GM08714 (cell line): ENCODE measurements around the gene OR2T4.

Experiments used
- H3K4me3 ChIP-seq: fragments of 200-500 bp; sonication (Bioruptor generic); 2 replicates; pipeline ENCODE4 v1.5.1; 2014; ENCODE audit warnings: mild to moderate bottlenecking, low read length, inconsistent platforms
- ZNF274 ChIP-seq: IDR thresholded peaks from 2 replicates; pipeline ENCODE4 v1.6.1; 2012; ENCODE audit warnings: mild to moderate bottlenecking, low read depth, low read length

OR2T4 gene, protein sequence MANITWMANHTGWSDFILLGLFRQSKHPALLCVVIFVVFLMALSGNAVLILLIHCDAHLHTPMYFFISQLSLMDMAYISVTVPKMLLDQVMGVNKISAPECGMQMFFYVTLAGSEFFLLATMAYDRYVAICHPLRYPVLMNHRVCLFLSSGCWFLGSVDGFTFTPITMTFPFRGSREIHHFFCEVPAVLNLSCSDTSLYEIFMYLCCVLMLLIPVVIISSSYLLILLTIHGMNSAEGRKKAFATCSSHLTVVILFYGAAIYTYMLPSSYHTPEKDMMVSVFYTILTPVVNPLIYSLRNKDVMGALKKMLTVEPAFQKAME

DNA sequence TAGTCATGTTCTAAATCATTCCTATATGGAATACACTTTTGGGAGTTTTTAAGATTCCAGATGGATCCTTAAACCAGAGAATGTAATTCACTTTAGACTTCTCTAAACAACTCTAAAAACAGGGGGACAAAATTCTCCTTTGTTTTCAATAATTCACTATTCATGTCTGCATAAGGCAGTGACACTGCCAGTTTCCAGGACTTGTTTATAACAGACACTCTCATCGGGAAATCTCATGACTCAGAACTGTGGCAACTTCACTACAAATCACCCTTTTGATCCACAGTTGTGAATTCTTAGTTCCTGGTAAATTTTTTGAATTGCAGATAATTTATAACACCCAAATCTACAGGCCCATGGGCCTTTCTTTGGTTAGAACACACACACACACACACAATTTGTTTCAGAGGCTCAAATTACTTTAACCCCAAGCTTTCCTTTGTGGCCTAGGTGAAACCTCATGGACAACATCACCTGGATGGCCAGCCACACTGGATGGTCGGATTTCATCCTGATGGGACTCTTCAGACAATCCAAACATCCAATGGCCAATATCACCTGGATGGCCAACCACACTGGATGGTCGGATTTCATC is at the start of gene OR2T4:
Gene OR2T4, plus strand, starts transcription at position 545 of the 595 bp plus-strand sequence. Its CDS starts 0 bp downstream, at position 545.
- H3K4me3 ChIP-seq, result no peak within 1 kb of the TSS
- TF ChIP-seq ZNF274, result no peak

DNA sequence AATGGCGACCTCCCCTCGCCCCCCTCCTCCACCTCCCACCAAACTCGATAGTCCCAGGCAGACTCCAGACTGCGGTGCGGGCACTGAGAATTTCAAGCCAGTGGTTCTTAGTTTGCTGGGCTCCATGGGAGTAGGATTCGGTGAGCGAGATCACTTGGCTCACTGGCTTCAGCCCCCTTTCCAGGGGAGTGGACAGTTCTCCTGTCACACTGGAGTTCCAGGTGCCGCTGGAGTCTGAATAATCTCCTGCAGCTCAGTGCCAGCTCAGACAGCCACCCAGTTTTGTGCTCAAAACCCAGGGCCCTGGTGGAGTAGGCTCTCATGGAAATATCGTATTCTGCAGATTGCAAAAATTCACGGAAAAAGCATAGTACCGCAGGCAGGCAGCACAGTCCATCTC is 44.7 kb upstream of the OR2T4 start:
- no peak for TF ChIP-seq ZNF274
- no peak overlapping the region for H3K4me3 ChIP-seq

DNA sequence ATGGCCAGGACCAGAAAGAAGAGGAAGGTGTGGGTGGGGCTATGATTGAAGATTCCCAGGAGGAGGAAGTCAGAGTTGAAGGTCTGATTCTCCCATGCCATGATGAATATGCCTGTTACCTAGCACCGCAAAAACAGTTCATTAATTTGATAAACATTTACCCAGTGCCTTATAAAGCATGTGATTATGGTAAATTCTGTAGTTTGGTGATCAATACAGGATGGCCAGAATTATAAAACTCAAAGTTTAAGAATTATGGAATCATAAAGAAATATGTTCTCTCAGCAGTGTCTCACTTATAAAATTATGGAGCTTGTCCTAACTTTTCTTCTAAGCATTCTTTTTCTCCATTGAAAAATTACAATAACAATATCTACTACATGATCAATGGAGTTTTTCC is 37.0 kb upstream of the OR2T4 start, which contains the start of gene OR2M7:
Gene OR2M7, minus strand, starts transcription at position 101 of the 400 bp plus-strand sequence. Its CDS starts 0 bp downstream, at position 101.
- TF ChIP-seq ZNF274, result no peak
- H3K4me3 ChIP-seq, result no peak within 1 kb of the TSS

DNA sequence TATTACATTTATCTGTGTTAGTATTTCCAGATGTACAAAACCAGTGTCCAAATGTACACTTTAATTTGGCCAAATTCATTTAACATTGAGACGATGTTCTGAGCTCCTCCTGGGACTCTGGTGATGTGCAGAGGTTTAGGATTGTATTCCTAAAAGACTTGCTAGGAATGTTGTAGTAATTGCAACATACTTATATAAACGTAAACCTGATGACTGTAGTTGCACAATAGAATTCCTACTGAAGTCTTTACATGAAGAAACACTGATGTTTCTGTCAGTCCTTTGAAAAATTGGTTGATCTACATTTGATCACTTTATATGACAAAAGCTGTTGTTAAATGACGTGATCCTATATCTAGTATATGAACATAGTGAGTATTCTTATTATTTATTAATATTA is 18.0 kb upstream of the OR2T4 start:
- TF ChIP-seq ZNF274, result no peak
- no peak overlapping the region for H3K4me3 ChIP-seq

DNA sequence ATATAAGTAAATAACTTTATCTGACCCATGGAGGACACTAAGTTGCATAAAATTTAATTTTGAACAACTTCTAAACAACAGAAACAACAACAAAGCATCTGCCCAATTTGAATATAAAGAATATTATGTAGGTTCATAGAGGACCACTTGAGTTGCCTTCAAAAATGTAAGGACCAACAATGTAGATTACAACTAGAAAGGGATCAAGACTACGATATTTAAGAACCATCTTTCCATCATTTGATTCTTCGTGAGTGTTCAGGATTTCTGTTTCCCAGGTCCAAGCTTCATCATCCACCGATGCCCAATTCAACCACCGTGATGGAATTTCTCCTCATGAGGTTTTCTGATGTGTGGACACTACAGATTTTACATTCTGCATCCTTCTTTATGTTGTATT is 13.0 kb upstream of the OR2T4 start, which contains the start of gene OR14C36:
Gene OR14C36, plus strand, starts transcription at position 301 of the 400 bp plus-strand sequence. Its CDS starts 0 bp downstream, at position 301.
- H3K4me3 ChIP-seq, result no peak within 1 kb of the TSS
- TF ChIP-seq ZNF274, result no peak

DNA sequence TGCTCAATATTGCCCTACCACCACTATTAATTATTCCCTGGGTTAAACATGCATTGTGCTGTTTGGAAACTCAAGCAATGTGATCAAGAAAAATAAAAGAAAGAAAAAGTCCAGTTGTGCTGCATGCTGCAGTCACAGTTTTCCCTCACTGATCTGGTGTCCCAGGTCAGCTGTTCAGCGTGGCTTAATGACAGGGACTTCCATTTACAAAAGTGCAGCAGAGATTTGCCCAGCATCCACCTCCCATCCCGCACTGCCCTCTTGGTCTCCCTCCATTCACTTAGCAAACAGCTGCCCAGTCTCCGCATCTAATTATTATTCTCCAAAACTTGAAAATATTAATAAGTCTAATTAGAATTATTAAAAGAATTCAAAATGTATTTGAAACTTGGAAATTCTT is 2.0 kb upstream of the OR2T4 start:
- no peak for TF ChIP-seq ZNF274
- H3K4me3 ChIP-seq, result no peak overlapping the region

DNA sequence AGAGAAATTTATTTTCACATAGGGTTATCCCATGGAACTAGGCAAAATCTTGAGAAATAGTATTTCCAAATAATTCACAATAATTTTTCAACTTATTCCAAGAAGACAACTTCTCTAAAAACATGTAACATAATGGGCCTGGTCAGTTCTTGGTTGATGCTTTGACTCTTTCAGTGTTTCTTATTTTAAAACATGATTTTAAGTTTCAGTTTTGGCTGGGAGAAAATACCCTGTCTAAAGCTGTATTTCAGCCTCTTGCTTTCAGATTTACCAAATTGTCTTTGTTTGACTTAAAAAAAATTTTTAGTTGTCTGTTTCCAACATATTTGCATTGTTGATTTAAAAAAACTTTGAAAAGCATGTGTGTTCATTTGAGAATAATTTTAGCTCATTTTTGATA is 5.1 kb downstream of the OR2T4 start:
- H3K4me3 ChIP-seq, result no peak overlapping the region
- no peak for TF ChIP-seq ZNF274

DNA sequence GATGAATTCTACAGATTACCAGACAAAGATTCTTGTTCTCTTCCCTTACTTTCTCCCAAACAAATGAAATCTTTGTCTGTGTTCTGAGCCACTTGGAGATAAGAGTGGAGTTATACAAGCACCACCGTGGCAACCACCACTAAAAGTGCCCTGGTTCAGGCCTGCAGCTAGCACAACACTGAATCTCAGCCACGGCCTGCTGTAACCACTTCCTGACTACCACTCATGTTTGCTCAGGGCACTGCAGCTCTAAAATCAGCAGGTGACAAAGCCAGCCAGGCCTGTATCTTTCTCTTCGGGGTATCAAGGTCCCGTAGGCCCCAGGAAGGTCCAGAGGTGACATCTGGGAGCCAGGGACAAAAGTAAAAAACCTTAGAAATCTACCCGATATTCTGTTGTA is 10.9 kb downstream of the OR2T4 start:
- TF ChIP-seq ZNF274, result no peak
- H3K4me3 ChIP-seq, result no peak overlapping the region

DNA sequence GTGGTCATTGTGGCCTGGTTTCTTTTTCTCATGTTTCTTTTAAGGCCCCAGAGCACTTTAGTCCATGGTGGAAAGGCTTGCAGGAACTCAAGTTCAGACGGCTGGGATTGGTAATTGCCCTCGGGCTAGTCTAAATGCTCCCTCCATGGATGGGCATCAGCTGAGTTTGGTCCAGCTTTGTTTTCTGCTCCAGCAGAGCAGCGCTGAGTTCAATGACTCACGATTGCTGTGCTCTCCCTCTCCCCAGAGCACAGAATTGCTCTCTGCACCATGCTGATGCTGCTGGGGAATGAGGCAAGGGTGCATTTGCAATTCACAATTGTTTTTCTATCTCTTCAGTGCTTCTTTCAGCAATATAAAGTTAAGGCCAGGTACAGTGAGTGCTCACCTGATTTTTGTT is 12.3 kb downstream of the OR2T4 start:
- TF ChIP-seq ZNF274, result no peak
- no peak overlapping the region for H3K4me3 ChIP-seq

DNA sequence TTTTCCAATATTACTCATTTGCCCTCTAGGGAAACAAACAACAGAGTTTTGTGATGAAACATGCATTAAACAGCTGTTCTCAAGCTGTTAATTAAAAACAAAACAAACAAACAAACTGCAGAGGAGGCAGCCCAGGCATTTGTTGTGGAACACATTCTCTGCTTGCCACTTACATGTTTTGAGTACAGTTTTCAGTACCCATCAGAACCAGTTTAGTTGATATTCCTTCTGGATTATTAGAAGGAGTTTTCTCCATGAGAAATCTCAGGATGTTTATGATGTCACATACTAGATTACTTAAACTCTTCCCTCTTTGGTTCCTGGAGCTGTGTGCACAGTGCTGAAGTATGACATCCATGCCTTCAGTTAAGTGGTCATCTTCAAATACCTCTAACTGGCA is 14.0 kb downstream of the OR2T4 start, which contains the start of gene OR2T6:
Gene OR2T6, plus strand, starts transcription at position 301 of the 400 bp plus-strand sequence. CDS start 11,863 bp downstream, outside the sequence.
- TF ChIP-seq ZNF274, result no peak
- H3K4me3 ChIP-seq, result no peak within 1 kb of the TSS

DNA sequence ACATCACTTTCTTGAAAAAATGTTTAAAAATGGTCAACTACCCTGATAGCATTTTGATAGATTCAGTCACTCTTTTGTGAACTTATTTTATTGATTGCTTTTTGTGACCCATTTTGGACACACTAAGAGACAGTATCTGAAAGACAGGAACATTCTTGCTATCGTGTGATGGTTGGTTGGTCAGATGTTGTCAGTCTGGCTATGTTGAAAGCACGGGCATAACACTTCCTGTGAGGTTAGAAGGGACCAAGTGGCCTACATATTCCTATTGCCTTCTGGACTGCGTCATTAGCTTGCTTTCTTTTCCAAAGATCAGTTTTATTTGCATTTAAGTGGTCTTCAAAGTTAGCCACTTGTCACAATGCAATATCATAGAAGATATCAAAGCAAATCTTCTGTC is 15.5 kb downstream of the OR2T4 start:
- H3K4me3 ChIP-seq, result no peak overlapping the region
- TF ChIP-seq ZNF274, result no peak

DNA sequence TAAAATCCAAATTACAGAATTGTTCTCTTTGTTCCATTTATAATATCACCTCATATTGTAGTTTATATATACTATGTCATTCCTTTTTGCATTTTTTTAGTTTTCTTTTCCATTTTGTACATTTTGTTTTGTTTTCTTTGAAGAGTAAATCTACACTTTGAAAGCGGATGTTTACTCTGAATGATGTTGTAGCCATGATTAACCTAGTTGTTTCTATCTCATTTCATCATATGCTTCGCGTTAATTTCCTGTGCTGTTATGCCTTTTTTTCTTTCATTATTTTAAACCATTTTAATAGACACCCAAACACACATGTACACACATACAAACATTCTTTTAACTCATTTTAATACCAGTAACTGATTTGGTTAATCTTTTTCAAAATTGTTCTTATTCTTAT is 19.4 kb downstream of the OR2T4 start:
- H3K4me3 ChIP-seq, result no peak overlapping the region
- no peak for TF ChIP-seq ZNF274

DNA sequence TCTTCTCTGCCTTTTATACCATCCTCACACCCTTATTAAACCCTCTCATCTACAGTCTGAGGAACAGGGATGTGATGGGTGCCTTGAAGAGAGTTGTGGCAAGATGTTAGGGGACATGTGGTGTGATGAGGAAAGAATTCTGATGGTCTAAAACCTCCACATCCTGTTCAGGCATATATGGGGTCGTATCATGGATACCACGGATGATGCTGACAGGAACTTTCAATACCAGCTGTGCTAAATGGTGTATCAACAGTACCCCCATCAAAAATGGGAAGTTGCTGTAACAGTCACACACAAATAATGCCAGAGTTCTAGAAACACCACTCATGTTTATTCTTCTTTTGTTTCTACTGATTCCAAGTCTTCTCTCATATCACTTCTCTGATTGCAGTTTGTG is 27.0 kb downstream of the OR2T4 start:
- no peak overlapping the region for H3K4me3 ChIP-seq

DNA sequence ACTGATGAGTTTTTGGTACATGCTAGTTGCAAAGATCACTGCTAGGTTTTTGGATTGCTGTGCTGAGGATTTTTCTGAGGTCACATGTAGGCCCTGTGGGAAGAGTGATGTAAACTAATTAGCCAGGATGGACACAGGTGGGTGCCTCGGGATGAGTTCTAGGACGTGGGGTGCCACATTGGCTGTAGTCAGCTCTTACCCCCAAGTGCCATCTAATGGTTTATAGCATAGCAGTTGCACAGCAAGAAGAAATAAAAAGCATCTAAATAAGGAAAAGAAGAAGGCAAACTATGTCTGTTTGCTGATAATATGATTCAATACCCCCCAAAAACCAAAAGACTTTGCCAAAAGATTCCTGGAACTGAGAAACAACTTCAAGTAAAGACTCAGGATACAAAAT is 31.6 kb downstream of the OR2T4 start:
- H3K4me3 ChIP-seq, result no peak overlapping the region
- no peak for TF ChIP-seq ZNF274

More for the DNA sequence above, 27.0 kb downstream of the OR2T4 start:
- TF ChIP-seq ZNF274, result no peak

DNA sequence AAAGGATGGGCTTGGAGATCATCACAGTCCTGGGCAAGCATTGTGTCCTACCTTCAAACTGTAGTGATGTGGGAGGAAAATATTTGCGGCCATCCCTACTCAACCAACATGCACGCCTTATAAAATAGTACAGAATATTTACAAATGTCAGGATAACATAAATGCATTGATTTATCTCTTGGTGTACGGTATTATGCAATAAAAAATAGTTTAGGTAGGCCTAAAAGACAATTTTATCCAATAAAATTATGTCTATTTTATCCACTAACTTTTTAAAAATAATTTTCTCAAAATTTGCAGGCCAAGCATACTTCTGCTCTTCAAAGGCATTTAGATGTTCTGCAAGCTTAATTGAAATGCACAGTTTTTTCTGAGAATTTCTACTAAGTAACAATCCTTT is 41.3 kb downstream of the OR2T4 start, which contains the start of gene OR2T1:
Gene OR2T1, plus strand, starts transcription at position 301 of the 400 bp plus-strand sequence. CDS start 3,100 bp downstream, outside the sequence.
- H3K4me3 ChIP-seq, result no peak within 1 kb of the TSS
- no peak for TF ChIP-seq ZNF274
